ENCODE measurements around the gene ZNF438.

Gene ZNF438

GRCh38 chr10:31011017-31011664 lies 20.5 kb downstream of the ZNF438 start:
- no peak for DNase-seq

DNA sequence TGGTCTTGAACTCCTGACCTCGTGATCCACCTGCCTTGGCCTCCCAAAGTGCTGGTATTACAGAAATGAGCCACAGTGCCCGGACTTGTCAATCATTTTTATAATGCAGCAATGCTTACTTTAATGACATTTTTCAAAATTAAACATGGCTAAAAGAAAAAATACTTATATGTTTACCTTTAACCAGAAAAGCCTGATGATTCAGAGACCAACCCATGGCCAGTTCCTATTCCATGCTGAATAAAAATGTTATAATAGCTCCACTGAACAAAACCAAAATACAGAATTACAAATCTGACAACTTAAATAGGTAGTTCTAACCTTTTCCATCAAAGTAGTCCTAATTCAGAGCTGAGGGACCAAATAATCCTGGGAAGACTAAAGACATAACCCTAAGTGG lies 21.6 kb downstream of the ZNF438 start:
- no peak for DNase-seq

GRCh38 chr10:31005895-31006294 lies 25.8 kb downstream of the ZNF438 start:
- DNase-seq = no peak

DNA sequence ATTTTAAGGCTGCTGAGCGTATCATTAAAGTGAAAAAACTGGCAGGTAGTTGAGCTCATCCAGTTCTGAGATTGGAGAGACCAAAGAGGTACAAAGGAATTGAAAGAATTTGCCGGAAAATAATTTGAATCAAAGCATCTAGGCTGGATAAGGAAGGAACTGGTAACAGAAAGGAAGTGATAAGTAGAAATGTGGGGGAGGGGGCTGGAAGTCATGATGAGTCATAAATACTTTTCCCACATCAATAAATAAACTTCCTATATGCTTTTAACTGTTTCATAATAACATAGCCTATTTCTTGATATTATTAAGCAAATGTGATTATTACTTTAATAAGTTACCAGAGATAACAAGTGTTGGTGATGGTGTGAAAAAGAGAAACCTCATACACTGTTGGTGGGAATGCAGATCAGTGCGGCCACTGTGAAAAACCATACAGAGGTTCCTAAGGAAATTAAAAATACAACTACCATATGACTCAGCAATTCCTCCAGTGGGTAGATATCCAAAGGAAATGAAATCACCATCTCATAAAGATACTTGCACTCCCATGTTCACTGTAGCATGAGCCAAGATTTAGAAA lies 27.0 kb downstream of the ZNF438 start:
- no peak for DNase-seq

- DNase-seq = no peak
Measured at GRCh38 chr10:31001740-31002139, 29.9 kb downstream of the ZNF438 start.

DNA sequence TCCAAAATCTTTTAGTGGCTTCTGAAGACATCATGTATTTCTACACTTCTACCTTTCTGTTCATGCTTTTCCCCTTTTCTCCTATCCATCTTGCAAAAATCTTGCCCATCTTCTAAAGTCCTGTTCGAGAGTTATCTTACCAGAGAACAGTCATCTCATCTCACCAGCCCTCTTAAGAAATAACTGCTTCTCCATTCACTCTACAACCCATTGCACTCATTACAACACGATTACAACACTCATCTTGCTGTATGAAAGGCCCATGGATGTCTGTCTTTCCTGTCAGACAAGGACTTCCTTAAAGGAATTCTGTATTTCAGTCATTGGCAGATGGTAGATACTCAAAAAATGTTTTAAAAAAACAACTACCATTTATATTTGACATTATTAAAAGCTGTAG lies 30.8 kb downstream of the ZNF438 start:
- no peak for DNase-seq

- DNase-seq = no peak
Measured at GRCh38 chr10:31000071-31000782, 31.4 kb downstream of the ZNF438 start.

- no peak for DNase-seq
Measured at GRCh38 chr10:30999070-30999712, 32.5 kb downstream of the ZNF438 start.

DNA sequence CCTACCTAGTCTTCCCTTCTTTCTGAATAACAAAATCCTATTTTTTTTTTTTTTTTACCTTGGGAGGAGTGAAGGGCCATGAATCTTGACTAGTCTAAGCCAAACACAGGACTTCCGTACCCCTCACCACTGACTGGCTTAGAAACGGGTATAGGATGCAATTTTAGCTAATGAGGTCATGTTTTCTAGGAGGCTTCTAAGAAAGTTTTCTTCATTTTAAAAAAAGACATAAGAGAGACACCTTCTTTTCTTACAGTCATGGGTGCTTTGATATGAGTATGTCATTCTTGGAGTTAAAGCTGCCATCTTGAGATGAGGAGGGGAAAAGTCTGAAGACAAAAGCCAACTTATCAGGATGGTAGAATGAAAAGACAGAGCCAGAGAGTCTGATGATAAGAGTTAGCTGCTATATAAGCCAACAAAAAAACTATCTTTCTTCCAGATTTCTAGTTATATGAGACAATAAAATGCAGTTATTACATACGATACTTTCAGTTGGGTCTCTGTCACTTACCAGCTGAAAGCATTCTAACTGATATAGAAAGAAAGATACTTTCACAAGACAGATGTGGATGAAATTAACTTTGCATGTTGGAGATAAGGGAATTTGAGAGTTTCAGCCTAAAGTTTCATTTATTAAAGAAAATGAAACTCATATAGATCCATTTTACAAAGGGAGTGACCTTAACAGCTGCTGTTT lies 34.0 kb downstream of the ZNF438 start:
- DNase-seq = no peak

DNA sequence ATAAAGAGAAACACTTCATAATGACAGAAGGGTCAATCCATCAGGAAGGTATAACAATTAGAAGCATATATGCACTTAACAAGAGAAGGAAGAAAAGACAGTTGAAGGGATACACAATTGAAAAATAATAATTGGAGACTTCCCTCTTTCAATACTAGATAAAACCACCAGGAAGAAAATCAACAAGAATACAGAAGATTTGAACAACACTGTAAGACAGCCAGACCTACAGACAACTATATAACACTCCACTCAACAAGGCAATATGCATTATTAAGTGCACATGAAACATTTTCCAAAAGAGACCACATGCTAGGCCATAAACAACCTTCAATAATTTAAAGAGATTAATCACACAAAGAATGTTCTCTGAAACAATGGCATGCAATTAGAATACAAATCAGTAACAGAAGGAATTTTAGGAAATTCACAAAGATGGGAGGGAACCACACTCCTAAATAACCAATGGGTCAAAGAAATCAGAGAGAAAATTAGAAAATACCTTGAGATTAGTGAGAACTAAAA lies 35.1 kb downstream of the ZNF438 start:
- DNase-seq = no peak

DNA sequence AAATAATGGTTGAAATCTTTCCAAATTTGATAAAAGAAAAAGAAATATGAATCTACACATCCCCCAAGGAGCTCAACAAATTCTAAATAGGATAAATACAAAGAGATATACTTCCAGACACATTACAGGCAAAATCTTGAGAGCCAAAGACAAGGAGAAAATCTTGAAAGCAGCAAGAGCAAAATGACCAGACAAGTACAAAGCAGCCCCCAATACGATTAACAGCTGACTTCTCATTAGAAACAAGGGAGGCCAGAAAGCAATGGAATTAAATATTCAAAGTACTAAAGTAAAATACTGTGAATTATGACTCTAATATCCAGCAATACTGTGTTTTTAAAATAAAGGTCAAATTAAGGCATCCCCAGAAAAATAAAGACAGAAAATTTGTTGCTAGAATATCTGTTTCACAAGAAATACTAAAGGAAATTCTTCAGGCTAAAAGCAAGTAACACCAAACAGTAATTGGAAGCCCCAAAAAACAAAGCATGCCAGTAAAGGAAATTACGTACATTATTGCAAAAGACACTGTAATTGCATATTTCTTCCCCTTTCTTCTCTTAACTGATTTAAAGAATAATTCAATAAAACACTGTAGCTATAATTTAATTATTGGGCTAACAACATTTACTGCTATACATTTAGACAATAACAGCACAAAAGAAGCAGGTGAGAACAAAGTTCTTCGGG lies 36.4 kb downstream of the ZNF438 start:
- DNase-seq = no peak

DNA sequence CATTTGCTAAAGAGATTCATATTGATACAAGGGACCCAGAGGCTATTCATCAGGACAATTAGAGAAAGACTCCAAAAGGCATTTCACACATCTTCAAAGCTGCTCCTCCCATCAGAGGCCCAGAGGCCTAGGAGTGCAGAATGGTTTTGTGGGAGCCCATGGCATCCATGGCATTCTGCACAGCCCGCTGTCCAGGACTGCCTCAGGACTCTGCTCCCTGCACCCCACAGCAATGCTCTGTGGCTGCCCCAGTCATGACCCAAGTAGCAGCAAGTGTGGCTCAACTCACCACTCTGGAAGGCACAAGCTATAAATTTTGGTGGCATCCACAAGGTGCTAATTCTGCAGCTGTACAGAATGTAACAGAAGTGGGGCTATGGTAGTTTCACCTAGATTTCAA lies 38.5 kb downstream of the ZNF438 start:
- DNase-seq = no peak

DNA sequence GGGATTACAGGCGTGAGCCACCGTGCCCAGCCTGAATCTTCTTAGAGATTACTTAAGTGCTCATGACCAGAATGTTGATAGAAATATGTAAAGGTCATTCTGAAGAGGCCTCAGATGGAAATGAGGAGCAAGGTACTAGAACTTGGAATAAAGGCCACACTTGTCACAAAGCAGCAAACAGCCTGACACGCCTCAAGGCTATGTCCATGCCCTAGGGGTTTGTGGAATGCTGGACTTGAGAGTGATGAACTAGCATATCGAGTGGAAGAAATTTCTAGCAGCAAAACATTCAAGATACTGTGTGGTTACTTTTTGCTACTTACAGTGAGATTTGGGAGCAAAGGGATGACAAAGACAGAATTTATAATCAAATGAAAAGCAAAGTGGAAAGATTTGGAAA lies 39.0 kb downstream of the ZNF438 start:
- DNase-seq = no peak

DNA sequence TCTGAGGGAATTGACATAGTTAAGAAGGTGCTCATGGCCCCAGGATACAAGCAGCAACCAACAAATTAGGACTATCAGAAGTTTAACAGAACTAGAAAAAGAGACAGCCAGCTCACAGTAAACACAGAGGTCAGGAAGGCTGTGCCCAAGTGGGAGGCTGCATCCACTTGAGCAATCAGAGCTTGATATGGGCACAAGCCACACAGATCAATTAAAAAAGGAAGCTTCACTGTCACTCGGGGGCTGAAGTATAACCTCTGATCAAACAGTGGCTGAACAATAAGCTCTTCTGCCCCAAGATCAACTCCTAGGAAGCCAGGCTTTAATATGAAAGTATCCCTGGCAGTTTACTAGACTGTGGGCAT lies 40.0 kb downstream of the ZNF438 start:
- DNase-seq = no peak

DNA sequence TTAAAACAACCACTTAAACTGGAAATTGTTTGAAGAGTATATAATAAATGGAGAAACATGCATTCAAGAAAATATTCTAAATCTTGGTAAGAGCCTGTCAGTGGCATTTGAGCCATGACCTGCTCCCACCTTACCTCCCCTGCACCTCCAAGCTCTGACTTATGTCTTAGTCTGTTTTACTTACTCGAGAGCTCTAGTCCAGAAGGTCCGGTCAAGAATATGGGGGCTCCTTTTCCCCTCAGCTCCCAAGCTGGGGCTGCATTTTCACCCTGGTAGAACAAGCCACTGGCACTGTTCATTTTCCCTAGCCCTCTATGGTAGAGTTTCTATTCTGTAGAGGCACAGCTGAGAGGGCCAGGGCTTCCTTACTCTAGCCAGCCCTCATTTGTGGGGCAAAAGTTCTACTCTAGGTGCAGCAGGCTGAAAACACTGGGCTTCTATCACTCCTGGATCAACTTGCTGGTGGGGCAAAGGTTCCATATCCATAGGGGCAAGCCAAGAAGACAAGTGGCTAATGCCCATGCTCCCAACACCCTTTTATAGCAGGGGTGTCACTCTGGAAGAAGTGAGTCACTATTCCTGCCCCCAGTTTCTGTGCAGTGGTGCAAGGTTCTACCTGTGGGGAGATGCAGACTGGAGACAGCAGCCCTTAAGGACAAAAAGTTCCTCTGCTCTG lies 40.6 kb downstream of the ZNF438 start:
- no peak for DNase-seq

- DNase-seq = no peak
Measured at GRCh38 chr10:30990351-30990750, 41.3 kb downstream of the ZNF438 start.

- DNase-seq = no peak
Measured at GRCh38 chr10:30988831-30989435, 42.7 kb downstream of the ZNF438 start.

- no peak for DNase-seq
Measured at GRCh38 chr10:30987463-30987862, 44.2 kb downstream of the ZNF438 start.

- no peak for DNase-seq
Measured at GRCh38 chr10:30986053-30986555, 45.6 kb downstream of the ZNF438 start.

DNA sequence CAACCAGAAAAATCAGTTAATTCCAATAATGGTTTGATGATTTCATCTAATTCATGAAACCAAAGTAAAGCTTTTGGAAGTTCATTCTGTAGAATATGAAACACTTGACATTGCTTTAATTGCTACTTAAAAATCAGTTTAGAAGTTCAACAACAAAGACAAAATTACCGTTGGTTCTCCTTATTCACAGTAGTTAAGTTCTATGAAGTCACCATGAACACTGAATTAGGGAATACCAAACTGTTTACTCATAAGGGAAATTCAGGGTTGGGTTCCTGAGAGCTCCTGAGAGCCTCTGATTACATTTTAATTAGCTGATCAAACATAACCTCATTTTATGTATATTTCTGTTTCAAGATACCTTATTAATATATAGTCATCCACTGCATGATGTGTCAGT lies 46.2 kb downstream of the ZNF438 start:
- no peak for DNase-seq
